ENCODE data around the gene HNRNPA3. TPM values are rescaled to one million over a fixed set of nuclear protein-coding genes. Genes with fewer than 3 reads are reported as not detected.

Gene HNRNPA3
- total and polyA plus RNA-seq, 2 of the 13 experiments (the other 11 are each of a cell fraction or from before 2014, with no cell fraction given) = 73.3 to 97.7 TPM

- H4K20me1 ChIP-seq (ENCODE audit: insufficient read depth, low read length) = peaks cover 98% of the 10 kb centered on the region
- 94% methylated on average over 1 of the region's 1 CpG for WGBS (ENCODE audit: low lambda C conversion rate)
- ATAC-seq = no peak
- ChIA-PET CTCF (ENCODE audit: low intra/inter-chr PET ratio, low total read pairs) (no interaction called here), POLR2A (interaction anchor here (0.8 to 1.1 kb wide), 2 partner anchors 16 to 23 kb away, joined by 3 read pairs; partner anchors contain the start of gene NFE2L2)
- H3K79me2 ChIP-seq (ENCODE audit: insufficient read depth, low read length) = peaks cover 97% of the 10 kb centered on the region
- peak overlapping the region; percentile 3; the same call in 1 of the 2 replicates for H3K9ac ChIP-seq (ENCODE audit: insufficient read depth, low read depth, low read length)
- peak overlapping the region; percentile 48; the same call in 1 of the 2 replicates for H3K4me2 ChIP-seq (ENCODE audit: low read depth, low read length)
- no peaks in the 10 kb centered on the region for H3K27me3 ChIP-seq (ENCODE audit: control insufficient read depth in 1 of 2, insufficient read depth in 2 of 2, low read length in 2 of 2)
- TF ChIP-seq AKNA (CRISPR knock-in tag; IDR thresholded peaks at IDR 0.05; ENCODE audit: borderline replicate concordance) (no peak), ARNT2 (CRISPR knock-in tag; IDR thresholded peaks at IDR 0.05; ENCODE audit: low read depth) (0 out of 2 replicates have a peak, but pooled peaks have one; percentile 17)
- intact Hi-C loops (cut with micrococcal nuclease; ENCODE audit: unreplicated experiment) = loop anchor here (1.0 kb wide), 1 partner anchor 13 kb away; no protein-coding TSS in a partner anchor
- H3K36me3 ChIP-seq (replicated peaks in 1 of 2; ENCODE audit: control insufficient read depth in 1 of 2, insufficient read depth in 2 of 2, low read length in 2 of 2) = peaks cover 11 to 35% of the 10 kb centered on the region in 2 experiments
- peaks cover 97% of the 10 kb centered on the region for H3K4me1 ChIP-seq (ENCODE audit: insufficient read depth, low read length)
- FAIRE-seq = no peak
- in situ Hi-C loops (cut with HindIII; ENCODE audit: extremely low pct_ligation_motif_present, low pct_unique_long_range_greater_than_20kb) = no loop called here
- H3K4me3 ChIP-seq (replicated peaks in 1 of 3; ENCODE audit: insufficient read depth in 1 of 3, low read depth in 2 of 3, low read length in 3 of 3) = no peak overlapping the region
- peak overlapping the region; percentile 56 for H3K27ac ChIP-seq (ENCODE audit: extremely low read length, insufficient read depth, low read length)
- H2AFZ ChIP-seq (ENCODE audit: low read length) = no peak overlapping the region
- BruUV-seq (replicated peaks) = no TSS peak
- no peaks in the 10 kb centered on the region for H3K9me3 ChIP-seq (ENCODE audit: low read length)
- DNase-seq (ENCODE audit: low spot score) = no peak
Measured at GRCh38 chr2:177241711-177242120, 29.1 kb downstream of the HNRNPA3 start.

Data from HepG2 (cell line).